GM08714 (cell line): ENCODE data around the gene USF2.
"Not testable (repeated sequence)": the region's sequence is repeated elsewhere in the genome, so short reads cannot be mapped to it uniquely, and the experiment has no call there.

ENCODE experiments used
- H3K4me3 ChIP-seq: fragments of 200-500 bp; sonication (Bioruptor generic); 2 replicates; pipeline ENCODE4 v1.5.1; 2014; ENCODE audit warnings: mild to moderate bottlenecking, low read length, inconsistent platforms
- ZNF274 ChIP-seq: IDR thresholded peaks from 2 replicates; pipeline ENCODE4 v1.6.1; 2012; ENCODE audit warnings: mild to moderate bottlenecking, low read depth, low read length

USF2 gene

GRCh38 chr19:35279374-35279773, 10.6 kb downstream of the USF2 start:
- no peak for TF ChIP-seq ZNF274
- H3K4me3 ChIP-seq = no peak overlapping the region

GRCh38 chr19:35279985-35280821, 11.4 kb downstream of the USF2 start:
- TF ChIP-seq ZNF274 = no peak
- no peak overlapping the region for H3K4me3 ChIP-seq

- TF ChIP-seq ZNF274 = no peak
- H3K4me3 ChIP-seq = no peak overlapping the region
Observed at GRCh38 chr19:35281303-35281702, 12.5 kb downstream of the USF2 start.

GRCh38 chr19:35284153-35285094, 15.7 kb downstream of the USF2 start:
- no peak for TF ChIP-seq ZNF274
- H3K4me3 ChIP-seq = no peak overlapping the region

GRCh38 chr19:35285095-35285449, 16.3 kb downstream of the USF2 start:
- no peak overlapping the region for H3K4me3 ChIP-seq
- no peak for TF ChIP-seq ZNF274

- H3K4me3 ChIP-seq = not testable (repeated sequence)
Observed at GRCh38 chr19:35285465-35285864, 16.7 kb downstream of the USF2 start.

- not testable (repeated sequence) for H3K4me3 ChIP-seq
Observed at GRCh38 chr19:35286101-35286500, 17.3 kb downstream of the USF2 start.

- H3K4me3 ChIP-seq = no peak overlapping the region
- no peak for TF ChIP-seq ZNF274
Observed at GRCh38 chr19:35287713-35288112, 19.0 kb downstream of the USF2 start.

- H3K4me3 ChIP-seq = no peak overlapping the region
- no peak for TF ChIP-seq ZNF274
Observed at GRCh38 chr19:35288331-35288730, 19.6 kb downstream of the USF2 start.

- TF ChIP-seq ZNF274 = no peak
- H3K4me3 ChIP-seq = no peak overlapping the region
Observed at GRCh38 chr19:35288906-35289305, 20.1 kb downstream of the USF2 start.

GRCh38 chr19:35290381-35291127, 21.8 kb downstream of the USF2 start:
- no peak for TF ChIP-seq ZNF274
- no peak overlapping the region for H3K4me3 ChIP-seq

GRCh38 chr19:35291259-35291658, 22.5 kb downstream of the USF2 start:
- TF ChIP-seq ZNF274 = no peak
- H3K4me3 ChIP-seq = no peak overlapping the region

- no peak within 1 kb of the TSS for H3K4me3 ChIP-seq
- no peak for TF ChIP-seq ZNF274
Observed at GRCh38 chr19:35291916-35292315, 23.2 kb downstream of the USF2 start, which contains the start of gene MAG. Gene MAG (plus strand): TSS chr19:35292161. CDS start chr19:35295409, 3,248 bp downstream.
